CD4-positive, alpha-beta T cell treated with Interleukin-6 for 4 hours (primary cell): ENCODE measurements around the gene NSD2.

Experiments used
- DNase-seq: peaks from one replicate; pipeline ENCODE4 v3.0.0-alpha.2; 2020; ENCODE audit warnings: mixed read lengths

The NSD2 gene

GRCh38 chr4:1973218-1973617, 102.0 kb downstream of the NSD2 start:
- DNase-seq = no peak

GRCh38 chr4:1973661-1974060, 102.5 kb downstream of the NSD2 start:
- DNase-seq = no peak

GRCh38 chr4:1974840-1975239, 103.6 kb downstream of the NSD2 start:
- no peak for DNase-seq

- no peak for DNase-seq
These were observed 104.2 kb downstream of the NSD2 start for GRCh38 chr4:1975391-1975801.

GRCh38 chr4:1975880-1976279, 104.7 kb downstream of the NSD2 start:
- DNase-seq = no peak

- DNase-seq = no peak
These were observed 105.5 kb downstream of the NSD2 start for GRCh38 chr4:1976416-1977352.

- DNase-seq = no peak
These were observed 107.0 kb downstream of the NSD2 start for GRCh38 chr4:1978226-1978625.

GRCh38 chr4:1978741-1979476, 107.7 kb downstream of the NSD2 start:
- no peak for DNase-seq

- DNase-seq = no peak
These were observed 108.4 kb downstream of the NSD2 start for GRCh38 chr4:1979477-1980196.

- no peak for DNase-seq
These were observed 109.4 kb downstream of the NSD2 start for GRCh38 chr4:1980561-1981041.

GRCh38 chr4:1981251-1982058, 110.3 kb downstream of the NSD2 start:
- no peak for DNase-seq

- DNase-seq = no peak
These were observed 111.2 kb downstream of the NSD2 start for GRCh38 chr4:1982124-1983052.

GRCh38 chr4:1983053-1983845, 112.1 kb downstream of the NSD2 start:
- no peak for DNase-seq

GRCh38 chr4:1983846-1984405, 112.7 kb downstream of the NSD2 start:
- DNase-seq = no peak

- DNase-seq = no peak
These were observed 113.4 kb downstream of the NSD2 start for GRCh38 chr4:1984406-1985191.

GRCh38 chr4:1985294-1985693, 114.1 kb downstream of the NSD2 start:
- no peak for DNase-seq

- DNase-seq = no peak
These were observed 114.8 kb downstream of the NSD2 start for GRCh38 chr4:1985780-1986577.

- no peak for DNase-seq
These were observed 115.5 kb downstream of the NSD2 start for GRCh38 chr4:1986578-1987210.
